LNCaP clone FGC (cell line): Measurements from ENCODE around the gene ATG5.

Experiments
- DNase-seq: peaks from one replicate; pipeline ENCODE4 v3.0.0-alpha.2; 2011; ENCODE audit warnings: low read depth
- H3K4me3 ChIP-seq: 2 replicates; pipeline ENCODE4 v1.5.1; 2011; ENCODE audit warnings: mild to moderate bottlenecking, low read depth, low read length, control low read depth
- CTCF ChIP-seq: IDR thresholded peaks from 2 replicates; pipeline ENCODE4 v1.5.1; 2012; ENCODE audit warnings: mild to moderate bottlenecking; ENCODE audit not compliant: control insufficient read depth, insufficient read depth; ENCODE audit errors: extremely low read depth

ATG5 gene

GRCh38 chr6:106165885-106166485 is 159.6 kb downstream of the ATG5 start:
- DNase-seq = no peak
- TF ChIP-seq CTCF = no peak
- no peak overlapping the region for H3K4me3 ChIP-seq

- no peak for DNase-seq
- TF ChIP-seq CTCF = no peak
- no peak overlapping the region for H3K4me3 ChIP-seq
These were observed 161.3 kb downstream of the ATG5 start for GRCh38 chr6:106163966-106164877.

DNA sequence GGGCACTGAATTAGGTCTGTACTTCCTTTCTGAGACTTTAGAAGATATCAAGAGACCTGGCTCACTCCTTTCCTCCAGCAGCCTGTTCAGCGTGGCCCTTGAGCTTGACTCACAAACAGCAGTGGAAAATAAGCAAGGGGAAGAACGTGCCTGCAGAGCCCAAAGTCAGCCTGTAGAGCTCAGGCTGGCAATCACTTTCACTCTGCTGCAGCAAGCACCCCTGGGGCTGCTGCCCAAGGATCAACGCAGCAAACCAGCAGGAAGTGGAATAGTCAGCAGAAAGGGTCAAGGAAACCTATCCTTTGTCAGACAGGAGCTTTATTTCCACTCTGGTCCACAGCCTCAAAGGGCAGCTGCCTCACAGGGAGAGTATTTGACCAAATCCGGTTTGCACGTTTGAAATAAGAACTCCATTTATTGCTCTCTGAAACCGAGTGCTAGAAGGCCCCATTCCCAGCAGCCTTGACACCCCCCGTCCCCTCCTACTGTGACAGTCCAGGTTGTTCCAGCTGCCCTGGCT is 162.1 kb downstream of the ATG5 start:
- no peak for TF ChIP-seq CTCF
- no peak overlapping the region for H3K4me3 ChIP-seq
- DNase-seq = no peak

- DNase-seq = no peak
- H3K4me3 ChIP-seq = no peak overlapping the region
- no peak for TF ChIP-seq CTCF
These were observed 162.6 kb downstream of the ATG5 start for GRCh38 chr6:106162921-106163320.

GRCh38 chr6:106161893-106162292 is 163.7 kb downstream of the ATG5 start:
- DNase-seq = no peak
- no peak for TF ChIP-seq CTCF
- H3K4me3 ChIP-seq = no peak overlapping the region

GRCh38 chr6:106161311-106161874 is 164.2 kb downstream of the ATG5 start:
- no peak for TF ChIP-seq CTCF
- DNase-seq = no peak
- no peak overlapping the region for H3K4me3 ChIP-seq
